MCF 10A (cell line): ENCODE measurements around the gene ACTN1. TPM values are rescaled to one million over a fixed set of nuclear protein-coding genes. Genes with fewer than 3 reads are reported as not detected.
A peak's percentile ranks its signal among the peaks of the same experiment; 100 is the strongest.

Experiments used
- BruUV-seq: library from RNA; stranded (reverse); fragments of 400-500 nt; replicated peaks from 2 replicates; lab custom pipeline; 2021; lab: Mats Ljungman, UMichigan
- CTCF ChIA-PET: fragments of 300-600 bp; sonication (Branson Sonifier 250); formaldehyde crosslinking; extraction: SDS; loops from one replicate; lab custom pipeline; 2021; ENCODE audit warnings: antibody characterized with exemption, inconsistent platforms; lab: Yijun Ruan, JAX
- POLR2A ChIA-PET: fragments of 300-600, 350-650 bp; sonication (Branson Sonifier 250); formaldehyde crosslinking; extraction: SDS; loops from one replicate; lab custom pipeline; 2020; ENCODE audit warnings: antibody characterized with exemption, inconsistent platforms; lab: Yijun Ruan, JAX
- DNase-seq: peaks from one replicate; pipeline ENCODE4 v3.0.0-alpha.2; 2018; ENCODE audit not compliant: unreplicated experiment
- H3K27ac Mint-ChIP-seq: one replicate; pipeline ENCODE4 v1.8.0; 2022; ENCODE audit warnings: mild to moderate bottlenecking, low read depth, mixed read lengths; ENCODE audit not compliant: unreplicated experiment
- H3K27me3 Mint-ChIP-seq: one replicate; pipeline ENCODE4 v1.8.0; 2022; ENCODE audit warnings: mixed read lengths; ENCODE audit not compliant: insufficient read depth, unreplicated experiment
- H3K36me3 Mint-ChIP-seq: one replicate; pipeline ENCODE4 v1.8.0; 2022; ENCODE audit warnings: mild to moderate bottlenecking, moderate library complexity, mixed read lengths; ENCODE audit not compliant: insufficient read depth, unreplicated experiment
- H3K4me1 Mint-ChIP-seq: one replicate; pipeline ENCODE4 v1.8.0; 2022; ENCODE audit warnings: mixed read lengths; ENCODE audit not compliant: insufficient read depth, unreplicated experiment
- H3K4me3 Mint-ChIP-seq: one replicate; pipeline ENCODE4 v1.8.0; 2022; ENCODE audit warnings: mild to moderate bottlenecking, moderate library complexity, mixed read lengths; ENCODE audit not compliant: unreplicated experiment
- H3K9me3 Mint-ChIP-seq: one replicate; pipeline ENCODE4 v1.8.0; 2022; ENCODE audit warnings: mixed read lengths; ENCODE audit not compliant: unreplicated experiment
- intact Hi-C: fragments of 100-400 bp; cut with micrococcal nuclease; formaldehyde crosslinking; loops from 2 replicates; pipeline ENCODE4 v1.14.1; 2022
- total RNA-seq: library from RNA; stranded (reverse); gene quantifications from 2 replicates; pipeline ENCODE4 v1.2.3, GENCODE V29; 2022
- TF ChIP-seq, protein P1 (sequence below): fragments of 200-600 bp; IDR thresholded peaks from one replicate; pipeline ENCODE4 v1.8.0; 2022; ENCODE audit warnings: antibody characterized with exemption, mild to moderate bottlenecking; ENCODE audit not compliant: unreplicated experiment

Gene ACTN1
- total RNA-seq, 1 experiment from 2014 or later = 312 TPM

GRCh38 chr14:68951800-68952530, 27.1 kb downstream of the ACTN1 start:
- no peaks in the 10 kb centered on the region for H3K27me3 Mint-ChIP-seq
- POLR2A ChIA-PET = interaction anchor here (0.5 to 8.4 kb wide), 12 partner anchors 8 to 257 kb away, joined by 3 to 108 read pairs (median 8); partner anchors contain the start of gene ACTN1
- TF ChIP-seq, protein P1, sequence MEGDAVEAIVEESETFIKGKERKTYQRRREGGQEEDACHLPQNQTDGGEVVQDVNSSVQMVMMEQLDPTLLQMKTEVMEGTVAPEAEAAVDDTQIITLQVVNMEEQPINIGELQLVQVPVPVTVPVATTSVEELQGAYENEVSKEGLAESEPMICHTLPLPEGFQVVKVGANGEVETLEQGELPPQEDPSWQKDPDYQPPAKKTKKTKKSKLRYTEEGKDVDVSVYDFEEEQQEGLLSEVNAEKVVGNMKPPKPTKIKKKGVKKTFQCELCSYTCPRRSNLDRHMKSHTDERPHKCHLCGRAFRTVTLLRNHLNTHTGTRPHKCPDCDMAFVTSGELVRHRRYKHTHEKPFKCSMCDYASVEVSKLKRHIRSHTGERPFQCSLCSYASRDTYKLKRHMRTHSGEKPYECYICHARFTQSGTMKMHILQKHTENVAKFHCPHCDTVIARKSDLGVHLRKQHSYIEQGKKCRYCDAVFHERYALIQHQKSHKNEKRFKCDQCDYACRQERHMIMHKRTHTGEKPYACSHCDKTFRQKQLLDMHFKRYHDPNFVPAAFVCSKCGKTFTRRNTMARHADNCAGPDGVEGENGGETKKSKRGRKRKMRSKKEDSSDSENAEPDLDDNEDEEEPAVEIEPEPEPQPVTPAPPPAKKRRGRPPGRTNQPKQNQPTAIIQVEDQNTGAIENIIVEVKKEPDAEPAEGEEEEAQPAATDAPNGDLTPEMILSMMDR = no peak
- H3K4me3 Mint-ChIP-seq = peak overlapping the region; percentile 26
- no peaks in the 10 kb centered on the region for H3K9me3 Mint-ChIP-seq
- DNase-seq = no peak
- CTCF ChIA-PET = interaction anchor here (0.5 to 0.8 kb wide), 4 partner anchors 26 to 1018 kb away, joined by 3 to 4 read pairs (median 4); no protein-coding TSS in a partner anchor
- H3K36me3 Mint-ChIP-seq = peaks cover 33% of the 10 kb centered on the region
- intact Hi-C loops = loop anchor here (1.0 to 2.0 kb wide), 2 partner anchors 12 to 25 kb away; no protein-coding TSS in a partner anchor
- H3K4me1 Mint-ChIP-seq = peaks cover 76% of the 10 kb centered on the region
- H3K27ac Mint-ChIP-seq = peak overlapping the region; percentile 95
- no TSS peak for BruUV-seq

DNA sequence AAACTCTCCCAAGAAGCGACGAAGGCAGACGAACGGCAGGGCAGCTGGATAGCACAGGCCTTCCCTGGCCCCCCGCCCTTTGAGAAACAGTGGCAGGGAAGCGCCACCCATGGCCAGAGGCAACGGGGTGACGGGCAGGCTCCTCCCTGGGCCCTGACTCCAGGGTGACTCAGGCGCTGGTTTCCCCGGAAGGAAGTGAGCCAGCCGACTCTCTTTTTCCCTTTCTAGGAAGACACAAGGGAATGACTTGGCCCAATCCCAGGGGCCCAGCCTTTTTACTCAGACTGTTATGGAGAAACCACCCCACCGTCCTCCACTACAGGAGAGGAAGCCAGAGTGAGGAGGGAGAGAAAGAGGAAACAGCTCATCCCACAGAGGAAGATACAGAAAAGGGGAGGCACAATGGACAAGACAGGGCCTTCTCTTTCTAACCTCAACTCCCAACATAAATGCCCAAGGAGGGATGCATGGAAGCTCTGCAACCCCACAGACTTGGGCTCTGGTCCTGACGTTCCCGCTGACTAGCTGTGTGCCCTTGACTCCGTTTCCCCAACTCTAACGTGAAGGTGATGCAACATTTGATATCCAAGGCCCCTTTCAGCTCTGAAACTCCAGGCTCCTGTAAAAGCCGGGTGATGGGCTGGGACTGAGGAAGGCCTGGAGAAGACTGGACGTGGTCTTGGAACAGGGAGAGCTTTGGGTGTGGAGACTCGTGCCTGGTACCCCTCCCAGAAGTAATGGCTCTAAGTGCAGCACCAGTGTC, 27.9 kb downstream of the ACTN1 start:
- Mint-ChIP-seq H3K27ac (peak overlapping the region; percentile 95), H3K4me1 (peaks cover 75% of the 10 kb centered on the region), H3K36me3 (peaks cover 27% of the 10 kb centered on the region), H3K4me3 (peak overlapping the region; percentile 56), H3K9me3 (no peaks in the 10 kb centered on the region), H3K27me3 (no peaks in the 10 kb centered on the region)
- ChIA-PET POLR2A (interaction anchor here (0.5 to 8.4 kb wide), 10 partner anchors 8 to 256 kb away, joined by 3 to 108 read pairs (median 9); partner anchors contain the start of gene ACTN1), CTCF (interaction anchor here (0.7 to 1.1 kb wide), 4 partner anchors 27 to 1017 kb away, joined by 3 to 4 read pairs (median 4); no protein-coding TSS in a partner anchor)
- BruUV-seq = TSS peak; percentile 91
- intact Hi-C loops = loop anchor here (1.0 to 2.0 kb wide), 2 partner anchors 11 to 26 kb away; no protein-coding TSS in a partner anchor
- DNase-seq = peak; percentile 100
- TF ChIP-seq, protein P1 = no peak

DNA sequence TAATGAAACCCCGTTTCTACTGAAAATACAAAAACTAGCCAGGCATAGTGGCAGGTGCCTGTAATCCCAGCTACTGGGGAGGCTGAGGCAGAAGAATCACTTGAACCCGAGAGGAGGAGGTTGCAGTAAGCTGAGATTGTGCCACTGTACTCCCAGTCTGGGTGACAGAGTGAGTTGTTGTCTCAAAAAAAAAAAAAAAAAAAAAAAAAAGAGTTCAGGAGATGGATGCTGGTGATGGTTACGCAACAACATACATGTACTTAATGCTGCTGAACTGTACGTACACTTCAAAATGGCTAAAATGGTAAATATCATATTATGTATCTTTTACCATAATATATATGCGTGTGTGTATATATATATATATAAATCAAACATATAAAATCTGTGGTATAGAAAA, 29.0 kb downstream of the ACTN1 start:
- CTCF ChIA-PET = interaction anchor here (0.7 to 1.1 kb wide), 3 partner anchors 17 to 84 kb away, joined by 3 to 5 read pairs (median 3); no protein-coding TSS in a partner anchor
- H3K27me3 Mint-ChIP-seq = no peaks in the 10 kb centered on the region
- peaks cover 75% of the 10 kb centered on the region for H3K4me1 Mint-ChIP-seq
- POLR2A ChIA-PET = interaction anchor here (0.6 to 8.4 kb wide), 9 partner anchors 8 to 488 kb away, joined by 3 to 108 read pairs (median 9); partner anchors contain the start of gene ACTN1
- BruUV-seq = no TSS peak
- no peaks in the 10 kb centered on the region for H3K9me3 Mint-ChIP-seq
- TF ChIP-seq, protein P1 = no peak
- H3K27ac Mint-ChIP-seq = peak overlapping the region; percentile 95
- H3K36me3 Mint-ChIP-seq = peaks cover 31% of the 10 kb centered on the region
- DNase-seq = peak; percentile 70
- H3K4me3 Mint-ChIP-seq = no peak overlapping the region
- intact Hi-C loops = loop anchor here (2.0 kb wide), 1 partner anchor 27 kb away; no protein-coding TSS in a partner anchor
